ENCODE results near the gene P2RX2. TPM values are rescaled to one million over a fixed set of nuclear protein-coding genes. Genes with fewer than 3 reads are reported as not detected.

P2RX2 gene
- total and polyA plus RNA-seq, 8 donors: 0.19 to 0.78 TPM; not detected in 6

- no peak for DNase-seq
- peaks cover 6 to 53% (median 49%) of the 10 kb centered on the region in 4 donors for H3K36me3 ChIP-seq
- no peaks in the 10 kb centered on the region for H3K9me3 ChIP-seq
- no peaks in the 10 kb centered on the region for H3K4me1 ChIP-seq
- TF ChIP-seq CTCF (IDR thresholded peaks at IDR 0.05) (no peak), POLR2AphosphoS5 (IDR thresholded peaks at IDR 0.05) (no peak), EP300 (IDR thresholded peaks at IDR 0.05) (no peak), POLR2A (IDR thresholded peaks at IDR 0.05) (no peak)
- no peak overlapping the region for H3K27ac ChIP-seq
- H3K4me3 ChIP-seq: no peak overlapping the region
- no peaks in the 10 kb centered on the region for H3K27me3 ChIP-seq
- WGBS, 5 donors: 71 to 89% (median 76%) methylated on average over 31 to 50 of the region's 50 CpGs; no CpG with 5 or more reads in 1 of the 5 donors
- intact Hi-C loops (cut with DNase I; ENCODE audit: low total_unique reads): no loop called here
Measured at GRCh38 chr12:132583411-132583710, 35.2 kb upstream of the P2RX2 start.

GRCh38 chr12:132583736-132584135, 34.8 kb upstream of the P2RX2 start:
- intact Hi-C loops (cut with DNase I; ENCODE audit: low total_unique reads): no loop called here
- no peak overlapping the region for H3K27ac ChIP-seq
- peak in 1 of 2 donors; percentile 58 for DNase-seq
- TF ChIP-seq CTCF (IDR thresholded peaks at IDR 0.05) (no peak), POLR2A (IDR thresholded peaks at IDR 0.05) (no peak), POLR2AphosphoS5 (IDR thresholded peaks at IDR 0.05) (no peak), EP300 (IDR thresholded peaks at IDR 0.05) (no peak)
- 66 to 80% (median 70%) methylated on average over 16 to 29 of the region's 29 CpGs for WGBS, 5 donors
- H3K36me3 ChIP-seq: peaks cover 6 to 50% (median 46%) of the 10 kb centered on the region in 4 donors
- no peaks in the 10 kb centered on the region for H3K4me1 ChIP-seq
- H3K9me3 ChIP-seq: no peaks in the 10 kb centered on the region
- no peaks in the 10 kb centered on the region for H3K27me3 ChIP-seq
- H3K4me3 ChIP-seq: no peak overlapping the region

GRCh38 chr12:132584429-132584828, 34.1 kb upstream of the P2RX2 start:
- intact Hi-C loops (cut with DNase I; ENCODE audit: low total_unique reads): no loop called here
- H3K27me3 ChIP-seq: no peaks in the 10 kb centered on the region
- H3K9me3 ChIP-seq: no peaks in the 10 kb centered on the region
- DNase-seq: no peak
- peaks cover 6 to 45% (median 41%) of the 10 kb centered on the region in 4 donors for H3K36me3 ChIP-seq
- 83 to 88% (median 85%) methylated on average over 14 of the region's 14 CpGs for WGBS, 5 donors
- H3K4me3 ChIP-seq: no peak overlapping the region
- TF ChIP-seq POLR2AphosphoS5 (IDR thresholded peaks at IDR 0.05) (no peak), CTCF (IDR thresholded peaks at IDR 0.05) (no peak), POLR2A (IDR thresholded peaks at IDR 0.05) (no peak), EP300 (IDR thresholded peaks at IDR 0.05) (no peak)
- no peak overlapping the region for H3K27ac ChIP-seq
- no peaks in the 10 kb centered on the region for H3K4me1 ChIP-seq

- no peak for DNase-seq
- Histone ChIP-seq H3K4me3 (no peak overlapping the region), H3K27ac (no peak overlapping the region), H3K27me3 (no peaks in the 10 kb centered on the region), H3K4me1 (no peaks in the 10 kb centered on the region), H3K9me3 (no peaks in the 10 kb centered on the region), H3K36me3 (peaks cover 6 to 38% (median 33%) of the 10 kb centered on the region in 4 donors)
- 72 to 80% (median 77%) methylated on average over 18 to 24 of the region's 24 CpGs for WGBS, 5 donors
- intact Hi-C loops (cut with DNase I; ENCODE audit: low total_unique reads): no loop called here
- TF ChIP-seq POLR2AphosphoS5 (IDR thresholded peaks at IDR 0.05) (no peak), EP300 (IDR thresholded peaks at IDR 0.05) (no peak), CTCF (IDR thresholded peaks at IDR 0.05) (no peak), POLR2A (IDR thresholded peaks at IDR 0.05) (no peak)
Measured at GRCh38 chr12:132585177-132585576, 33.4 kb upstream of the P2RX2 start.
